HG02623 (cell line): ENCODE measurements around the gene TSC22D1.

Source experiments
- ATAC-seq: cut with Tn5 transposase; IDR thresholded peaks from one replicate; pipeline ENCODE4 v1.9.1; 2021; ENCODE audit warnings: moderate library complexity; ENCODE audit not compliant: unreplicated experiment

Gene TSC22D1

GRCh38 chr13:44388427-44389059, 187.6 kb downstream of the TSC22D1 start:
- ATAC-seq = no peak

- ATAC-seq = no peak
Observed at GRCh38 chr13:44386913-44387556, 189.1 kb downstream of the TSC22D1 start.

- ATAC-seq = no peak
Observed at GRCh38 chr13:44385847-44386246, 190.3 kb downstream of the TSC22D1 start.

- no peak for ATAC-seq
Observed at GRCh38 chr13:44385401-44385800, 190.7 kb downstream of the TSC22D1 start.

GRCh38 chr13:44384778-44385177, 191.4 kb downstream of the TSC22D1 start:
- ATAC-seq = no peak

- ATAC-seq = no peak
Observed at GRCh38 chr13:44383945-44384344, 192.2 kb downstream of the TSC22D1 start.

- no peak for ATAC-seq
Observed at GRCh38 chr13:44382635-44383145, 193.4 kb downstream of the TSC22D1 start.
